GM18526 (cell line): ENCODE data around the gene KATNA1.

Source experiments
- POLR2A ChIP-seq: IDR thresholded peaks from 3 replicates; pipeline ENCODE4 v1.6.1; 2011; ENCODE audit not compliant: insufficient read length; ENCODE audit errors: extremely low read depth

The KATNA1 gene

GRCh38 chr6:149627672-149628071 is 20.8 kb downstream of the KATNA1 start:
- TF ChIP-seq POLR2A = no peak

GRCh38 chr6:149615805-149616204 is 32.7 kb downstream of the KATNA1 start:
- no peak for TF ChIP-seq POLR2A

GRCh38 chr6:149614337-149614736 is 34.2 kb downstream of the KATNA1 start:
- TF ChIP-seq POLR2A = no peak

GRCh38 chr6:149608381-149608982 is 40.0 kb downstream of the KATNA1 start:
- no peak for TF ChIP-seq POLR2A

GRCh38 chr6:149600508-149600907 is 48.0 kb downstream of the KATNA1 start:
- no peak for TF ChIP-seq POLR2A

GRCh38 chr6:149593408-149593807 is 55.1 kb downstream of the KATNA1 start:
- TF ChIP-seq POLR2A = no peak

GRCh38 chr6:149592983-149593382 is 55.5 kb downstream of the KATNA1 start:
- no peak for TF ChIP-seq POLR2A

- no peak for TF ChIP-seq POLR2A
Measured at GRCh38 chr6:149586149-149586548, 62.4 kb downstream of the KATNA1 start.

GRCh38 chr6:149581349-149581748 is 67.2 kb downstream of the KATNA1 start:
- TF ChIP-seq POLR2A = no peak

- no peak for TF ChIP-seq POLR2A
Measured at GRCh38 chr6:149580880-149581279, 67.6 kb downstream of the KATNA1 start.

GRCh38 chr6:149567945-149568585 is 80.4 kb downstream of the KATNA1 start:
- TF ChIP-seq POLR2A = no peak

GRCh38 chr6:149567194-149567586 is 81.3 kb downstream of the KATNA1 start:
- no peak for TF ChIP-seq POLR2A

GRCh38 chr6:149566410-149567193 is 81.9 kb downstream of the KATNA1 start:
- TF ChIP-seq POLR2A = peak; percentile 52

GRCh38 chr6:149565527-149566409 is 82.7 kb downstream of the KATNA1 start, which contains the start of gene GINM1:
TSS of gene GINM1 (plus strand) at chr6:149566375. CDS start at chr6:149566415, 40 bp downstream.
- no peak for TF ChIP-seq POLR2A

- no peak for TF ChIP-seq POLR2A
Measured at GRCh38 chr6:149563928-149564325, 84.6 kb downstream of the KATNA1 start.
